ENCODE data around the gene SLC12A3.

SLC12A3 gene

DNA sequence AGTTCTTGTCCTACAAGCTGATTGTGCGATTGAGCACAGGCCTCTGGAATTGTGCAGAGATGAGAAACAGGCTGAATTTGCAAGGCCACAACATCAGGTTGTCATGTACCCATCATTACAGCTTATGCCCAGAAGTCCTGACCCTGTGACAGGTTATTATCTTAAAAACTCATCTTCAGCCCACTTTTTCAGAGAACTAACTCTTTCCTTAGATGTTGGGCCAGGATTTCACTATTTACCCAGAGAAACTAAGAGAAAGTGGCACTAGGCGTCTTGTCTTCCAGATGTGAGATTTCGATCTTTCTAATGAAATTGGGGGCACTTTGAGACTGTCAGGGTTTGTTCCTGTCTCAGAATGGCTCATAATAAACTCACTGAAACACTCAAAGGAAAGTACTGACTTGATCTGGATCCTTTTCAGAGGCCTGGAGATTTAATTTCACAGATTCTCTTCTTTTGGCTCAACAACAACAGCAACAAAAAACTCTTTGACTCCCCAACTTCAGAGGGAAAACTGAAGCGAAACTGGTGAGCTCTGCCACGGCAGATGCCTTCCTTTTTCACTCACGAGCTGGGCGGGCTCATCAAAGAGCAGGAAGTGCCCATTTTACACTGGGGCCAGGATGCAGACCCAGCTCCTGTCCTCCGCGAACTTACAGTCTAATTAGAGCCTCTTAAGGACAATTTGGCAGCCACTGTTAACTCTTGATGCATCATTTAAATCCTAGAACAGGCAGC is 17.7 kb upstream of the SLC12A3 start:
- DNase-seq (ENCODE audit: extremely low spot score, insufficient read length, low read depth) (no peak), FAIRE-seq (no peak)

DNA sequence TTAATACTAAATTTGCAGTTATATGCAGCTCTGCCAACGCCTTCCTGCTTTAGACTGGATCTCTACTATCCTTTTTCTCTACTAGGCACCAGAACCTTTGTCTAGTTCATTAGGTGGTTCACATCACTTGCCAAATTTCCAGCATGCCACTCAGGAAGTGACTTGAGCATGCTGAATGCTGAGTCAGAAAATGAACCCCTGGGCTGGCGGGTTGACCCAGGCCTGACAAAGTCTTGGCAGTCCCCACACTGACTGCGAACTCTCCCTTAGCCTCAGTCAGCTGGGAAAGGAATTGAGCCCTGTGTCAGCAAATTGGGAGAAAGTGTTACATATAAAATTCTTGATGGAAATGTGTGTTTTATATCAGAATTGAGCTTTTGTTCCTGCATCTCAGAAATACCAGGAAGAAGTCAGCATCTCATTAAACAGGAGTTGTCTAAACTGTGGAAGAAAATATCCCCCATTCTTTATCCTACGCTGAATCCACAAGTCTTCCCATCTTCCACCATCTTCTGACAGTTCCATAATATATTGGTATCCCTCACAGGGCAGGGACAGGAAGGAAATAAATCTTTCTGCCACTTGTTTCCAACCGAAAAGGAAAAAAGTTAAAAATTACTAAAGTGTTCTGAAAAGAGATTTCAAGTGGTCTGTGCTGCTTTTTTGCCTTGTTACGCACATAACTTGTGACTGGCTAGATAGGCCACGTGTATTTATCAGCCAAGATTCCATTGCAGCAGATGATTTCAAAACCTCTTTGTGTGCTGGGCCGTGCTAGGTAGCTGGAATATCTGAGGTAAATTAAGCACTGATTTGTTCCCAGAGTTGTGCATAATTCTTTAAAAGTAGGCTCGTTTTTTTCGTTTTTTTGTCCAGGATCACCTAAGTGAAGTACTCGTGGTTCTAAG is 16.7 kb upstream of the SLC12A3 start:
- DNase-seq (ENCODE audit: extremely low spot score, insufficient read length, low read depth) (no peak), FAIRE-seq (no peak)

DNA sequence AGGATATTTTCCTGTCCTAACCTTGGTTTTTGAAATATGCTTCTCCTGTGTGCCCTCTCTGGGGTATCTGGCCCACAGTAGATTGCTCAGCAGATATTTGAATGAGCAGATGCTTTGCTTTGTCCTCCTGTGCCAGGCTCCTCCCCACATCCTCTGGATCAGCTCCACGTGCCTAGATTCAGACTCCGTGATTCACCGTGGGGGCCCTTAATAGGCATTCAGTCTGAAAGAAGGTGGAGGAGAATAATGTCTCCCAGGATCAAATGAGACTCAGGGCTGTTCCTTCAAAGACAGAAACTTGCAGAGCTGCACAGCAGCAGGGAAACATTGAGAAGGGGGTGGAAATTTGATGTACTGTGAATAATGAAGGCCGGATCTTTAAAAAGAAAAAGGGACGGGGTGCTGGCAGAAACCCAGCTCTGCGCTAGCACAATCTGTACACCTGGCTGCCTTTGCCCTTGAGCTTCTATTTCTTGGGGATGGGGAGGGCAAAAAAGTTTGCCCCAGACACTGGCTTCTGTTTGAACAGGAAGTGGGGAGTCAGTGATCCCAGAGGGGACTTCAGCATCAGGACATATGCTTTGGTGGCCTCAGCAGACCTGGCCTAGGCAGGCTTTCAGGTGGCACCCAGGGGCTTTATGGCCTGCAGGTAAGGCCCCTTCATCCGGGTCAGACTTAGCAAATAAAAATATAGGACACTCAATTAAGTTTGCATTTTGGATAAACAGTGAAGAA is 15.9 kb upstream of the SLC12A3 start:
- FAIRE-seq (no peak), DNase-seq (ENCODE audit: extremely low spot score, insufficient read length, low read depth) (no peak)

- no peak for FAIRE-seq
- DNase-seq (ENCODE audit: extremely low spot score, insufficient read length, low read depth), result no peak
Observed at GRCh38 chr16:56849690-56850680, 15.0 kb upstream of the SLC12A3 start.

DNA sequence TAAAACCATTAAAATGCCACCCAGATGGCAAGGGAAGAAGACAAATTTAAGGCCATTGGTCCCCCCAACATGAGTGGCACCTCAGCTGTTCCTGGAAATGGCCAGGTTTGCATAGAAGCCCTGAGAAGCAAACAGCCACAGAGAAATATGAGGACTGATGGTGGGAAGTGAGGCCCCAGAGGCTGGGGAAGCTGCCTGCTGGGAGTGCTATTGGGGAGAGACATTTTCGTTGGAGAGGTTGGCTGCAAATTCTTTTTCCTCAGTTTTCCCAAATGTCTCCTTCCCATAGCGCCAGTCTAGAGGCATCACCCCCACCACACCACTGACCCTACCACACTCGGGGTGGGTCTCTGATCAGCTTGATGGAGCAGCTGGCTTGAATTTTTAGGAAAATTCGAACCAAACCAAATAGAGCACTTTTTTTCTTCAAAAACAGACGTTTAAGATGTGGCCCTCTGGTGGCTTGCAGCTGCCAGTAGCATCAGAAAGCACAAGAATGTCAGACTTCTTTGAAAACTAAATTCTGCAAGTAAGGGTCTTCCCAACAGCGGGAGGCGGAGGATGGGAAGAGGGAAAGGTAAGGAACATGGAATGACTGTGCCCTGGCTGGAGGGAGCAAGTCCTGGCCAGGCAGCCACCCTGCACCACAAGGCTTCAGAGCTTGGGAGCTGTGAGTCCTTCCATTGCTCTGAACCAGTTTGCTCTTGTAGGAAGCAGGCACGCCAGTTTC is 13.2 kb upstream of the SLC12A3 start:
- no peak for FAIRE-seq
- no peak for DNase-seq (ENCODE audit: extremely low spot score, insufficient read length, low read depth)

- no peak for DNase-seq (ENCODE audit: extremely low spot score, insufficient read length, low read depth)
- FAIRE-seq, result no peak
Observed at GRCh38 chr16:56852401-56852730, 12.6 kb upstream of the SLC12A3 start.

DNA sequence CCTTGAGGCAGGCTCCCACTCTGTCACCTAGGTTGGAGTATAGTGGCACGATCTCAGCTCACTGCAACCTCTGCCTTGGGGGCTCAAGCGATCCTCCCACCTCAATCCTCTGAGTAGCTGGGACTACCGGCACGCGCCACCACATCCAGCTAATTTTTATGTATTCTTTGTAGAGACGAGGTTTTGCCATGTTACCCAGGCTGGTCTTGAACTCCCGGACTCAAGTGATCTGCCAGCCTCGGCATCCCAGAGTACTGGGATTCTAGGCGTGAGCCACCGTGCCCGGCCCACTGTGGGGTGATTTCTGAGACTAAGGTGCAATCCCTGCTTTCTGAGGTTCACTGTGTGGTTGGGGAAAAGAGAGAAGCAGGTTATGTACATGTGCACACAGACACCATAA is 12.0 kb upstream of the SLC12A3 start:
- no peak for DNase-seq (ENCODE audit: extremely low spot score, insufficient read length, low read depth)
- FAIRE-seq, result no peak

DNA sequence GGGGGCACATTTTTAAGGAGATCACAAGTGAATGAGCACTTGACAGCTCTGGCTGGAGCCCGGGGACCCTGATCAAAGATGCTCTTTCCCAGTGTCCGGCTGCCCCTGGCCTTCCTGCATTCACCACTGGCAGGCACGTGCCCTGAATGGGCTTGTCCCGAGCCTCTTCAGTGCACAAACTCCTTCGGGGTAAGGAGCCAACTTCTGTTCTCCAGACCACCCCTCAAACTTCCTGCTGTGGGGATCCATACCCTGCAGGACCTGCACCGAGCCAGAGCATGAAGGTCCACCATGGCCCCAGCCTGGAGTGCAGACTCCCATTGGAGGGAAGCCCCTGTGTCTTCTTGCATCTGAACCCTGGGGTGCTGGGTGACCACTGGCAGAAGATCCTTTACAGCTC is 9.8 kb upstream of the SLC12A3 start:
- no peak for FAIRE-seq
- DNase-seq (ENCODE audit: extremely low spot score, insufficient read length, low read depth), result no peak

DNA sequence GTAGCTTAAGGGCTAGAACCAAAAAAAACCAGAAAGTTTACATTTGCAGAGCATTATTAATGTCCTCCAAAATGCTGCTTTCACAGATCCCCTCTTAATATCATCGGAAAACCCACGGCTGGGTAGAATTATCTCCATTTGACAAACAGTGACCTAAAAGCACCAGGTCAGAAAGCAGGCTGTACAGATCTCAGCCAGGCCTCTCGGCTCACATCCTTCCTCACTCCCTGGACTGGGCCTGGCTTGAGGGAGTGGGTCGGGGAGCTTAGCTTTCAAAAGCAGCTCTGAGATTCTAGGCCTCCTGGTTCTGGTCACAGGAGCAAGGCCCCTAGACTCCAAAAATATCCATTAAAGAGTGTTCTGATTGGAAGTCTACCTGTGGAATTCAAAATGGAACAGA is 9.1 kb upstream of the SLC12A3 start:
- no peak for DNase-seq (ENCODE audit: extremely low spot score, insufficient read length, low read depth)
- no peak for FAIRE-seq

- FAIRE-seq (no peak), DNase-seq (ENCODE audit: extremely low spot score, insufficient read length, low read depth) (no peak)
Observed at GRCh38 chr16:56856876-56857447, 8.0 kb upstream of the SLC12A3 start.

- FAIRE-seq (no peak), DNase-seq (ENCODE audit: extremely low spot score, insufficient read length, low read depth) (no peak)
Observed at GRCh38 chr16:56858374-56858773, 6.6 kb upstream of the SLC12A3 start.

- DNase-seq (ENCODE audit: extremely low spot score, insufficient read length, low read depth), result no peak
- FAIRE-seq, result no peak
Observed at GRCh38 chr16:56859636-56860035, 5.4 kb upstream of the SLC12A3 start.

GRCh38 chr16:56860226-56861020 is 4.6 kb upstream of the SLC12A3 start:
- FAIRE-seq (peak; percentile 92), DNase-seq (ENCODE audit: extremely low spot score, insufficient read length, low read depth) (peak; percentile 64)

DNA sequence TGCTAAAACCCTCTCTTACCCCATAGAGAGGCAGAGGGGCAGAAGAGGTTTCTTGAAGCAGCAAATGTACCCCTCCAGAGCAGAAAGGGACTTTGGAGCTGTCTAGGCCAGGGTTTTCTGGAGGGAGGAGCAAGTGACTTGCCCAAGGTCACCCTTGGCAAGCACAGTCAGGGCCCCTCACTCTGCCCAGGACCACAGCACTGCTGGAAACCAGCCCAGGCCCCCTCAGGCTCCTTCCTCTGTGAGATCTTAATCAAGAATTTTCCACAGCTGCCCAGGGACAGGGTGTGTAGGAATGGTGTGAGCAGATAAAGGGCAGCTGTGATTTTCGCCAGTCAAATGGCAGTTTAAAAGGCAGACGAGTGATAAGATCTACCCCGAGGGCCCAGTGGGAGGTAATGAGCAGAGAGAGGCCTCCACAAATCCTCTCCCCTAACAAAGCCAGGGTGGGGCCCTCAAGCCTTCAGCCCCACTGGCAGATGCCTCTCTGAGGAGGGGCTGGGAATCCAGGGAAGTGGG is 3.9 kb upstream of the SLC12A3 start:
- FAIRE-seq (no peak), DNase-seq (ENCODE audit: extremely low spot score, insufficient read length, low read depth) (no peak)

GRCh38 chr16:56861756-56862155 is 3.3 kb upstream of the SLC12A3 start:
- DNase-seq (ENCODE audit: extremely low spot score, insufficient read length, low read depth) (no peak), FAIRE-seq (no peak)

DNA sequence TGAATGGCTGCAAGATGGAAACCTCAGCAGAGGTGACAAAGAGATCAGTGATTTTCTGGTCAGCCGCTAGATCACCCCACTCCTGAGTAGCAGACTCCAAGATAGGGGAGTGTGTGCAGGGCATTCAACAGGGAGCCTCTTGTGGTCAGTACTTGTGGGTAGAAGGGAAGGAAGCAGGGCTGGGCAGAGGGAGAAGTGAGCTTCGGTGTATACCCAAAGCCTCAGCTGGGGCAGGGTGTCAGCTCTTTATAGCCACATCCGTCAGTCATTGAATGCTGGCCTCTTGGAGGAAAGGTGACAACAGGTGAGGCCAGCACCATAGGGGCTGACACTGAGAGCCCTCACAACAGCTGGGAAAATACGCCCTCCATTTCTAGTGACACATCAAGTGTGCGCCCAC is 2.2 kb upstream of the SLC12A3 start:
- FAIRE-seq (peak; percentile 5), DNase-seq (ENCODE audit: extremely low spot score, insufficient read length, low read depth) (no peak)

GRCh38 chr16:56865394-56866062 is 521 bp downstream of the SLC12A3 start:
- DNase-seq (ENCODE audit: extremely low spot score, insufficient read length, low read depth) (no peak), FAIRE-seq (no peak)

Measured in GM18507 (cell line).